Uterus (tissue), 2 donors: ENCODE data around the gene MAP3K20.

Source experiments
- CTCF ChIP-seq, 4 experiments: fragments of 200-600 bp in 2 of 4; fragments of 450-650 bp in 2 of 4; sonication (generic) in 2 of 4; IDR thresholded peaks; one replicate each; pipeline ENCODE4 v1.5.1; 2016 to 2019; ENCODE audit warnings: antibody characterized with exemption in 4 of 4, mild to moderate bottlenecking in 2 of 4, moderate library complexity in 1 of 4
- POLR2A ChIP-seq, 2 donors: fragments of 450-650 bp; IDR thresholded peaks; one replicate each; pipeline ENCODE4 v1.6.1; 2016; ENCODE audit warnings: antibody characterized with exemption in 2 of 2, mild to moderate bottlenecking in 1 of 2, moderate library complexity in 1 of 2

GRCh38 chr2:173030561-173031490, 44.8 kb upstream of the MAP3K20 start:
- TF ChIP-seq CTCF (IDR thresholded peaks at IDR 0.05) (no peak), POLR2A (IDR thresholded peaks at IDR 0.05) (no peak)
